ENCODE measurements around the gene NCOA5. TPM values are rescaled to one million over a fixed set of nuclear protein-coding genes. Genes with fewer than 3 reads are reported as not detected.

NCOA5 gene
- total RNA-seq, 1 donor: 18.6 TPM

DNA sequence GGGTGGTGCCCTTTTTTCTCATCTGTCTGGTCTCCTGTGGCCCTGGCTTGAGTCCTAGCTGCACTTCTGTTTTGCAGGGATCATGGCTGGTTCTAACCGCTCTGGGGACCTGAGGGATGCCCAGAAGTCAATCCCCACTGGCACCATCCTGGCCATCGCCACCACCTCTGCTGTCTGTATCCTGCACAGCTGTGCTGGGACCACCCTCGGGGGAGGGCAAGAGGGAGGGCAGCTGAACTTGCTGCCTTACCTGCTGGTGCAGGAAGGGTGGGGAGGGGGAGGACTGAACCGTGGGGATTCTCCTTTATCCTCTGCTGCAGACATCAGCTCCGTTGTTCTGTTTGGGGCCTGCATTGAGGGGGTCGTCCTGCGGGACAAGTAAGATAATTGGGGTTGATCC lies 46.2 kb downstream of the NCOA5 start:
- no peak overlapping the region for H3K4me3 ChIP-seq (ENCODE audit: low read depth, low read length)
- TF ChIP-seq CTCF (IDR thresholded peaks at IDR 0.05; ENCODE audit: insufficient read depth, low read depth, low read length): no peak
- DNase-seq (ENCODE audit: low read depth): no peak

GRCh38 chr20:46040902-46041535 lies 48.7 kb downstream of the NCOA5 start:
- TF ChIP-seq CTCF (IDR thresholded peaks at IDR 0.05; ENCODE audit: insufficient read depth, low read depth, low read length): no peak
- no peak overlapping the region for H3K4me3 ChIP-seq (ENCODE audit: low read depth, low read length)
- DNase-seq (ENCODE audit: low read depth): peak; percentile 47

DNA sequence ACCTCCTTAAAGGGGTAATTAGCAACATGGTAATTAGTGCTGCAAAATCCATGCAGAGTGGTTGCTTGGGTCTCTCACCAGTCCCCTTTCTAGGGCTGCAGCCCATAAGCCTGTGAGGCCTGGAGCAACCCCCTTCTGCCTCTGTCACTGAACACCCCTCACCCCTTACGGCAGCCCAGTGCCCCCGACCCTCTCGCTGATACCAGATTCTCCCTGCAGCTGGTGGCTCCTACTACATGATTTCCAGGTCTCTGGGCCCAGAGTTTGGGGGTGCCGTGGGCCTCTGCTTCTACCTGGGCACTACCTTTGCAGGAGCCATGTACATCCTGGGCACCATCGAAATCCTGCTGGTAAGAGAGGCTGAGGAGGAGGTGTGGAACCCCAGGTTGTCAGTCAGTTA lies 52.7 kb downstream of the NCOA5 start:
- no peak for TF ChIP-seq CTCF (IDR thresholded peaks at IDR 0.05; ENCODE audit: insufficient read depth, low read depth, low read length)
- H3K4me3 ChIP-seq (ENCODE audit: low read depth, low read length): no peak overlapping the region
- DNase-seq (ENCODE audit: low read depth): no peak

GRCh38 chr20:46036370-46036769 lies 53.4 kb downstream of the NCOA5 start:
- H3K4me3 ChIP-seq (ENCODE audit: low read depth, low read length): no peak overlapping the region
- no peak for TF ChIP-seq CTCF (IDR thresholded peaks at IDR 0.05; ENCODE audit: insufficient read depth, low read depth, low read length)
- DNase-seq (ENCODE audit: low read depth): no peak

- DNase-seq (ENCODE audit: low read depth): no peak
- H3K4me3 ChIP-seq (ENCODE audit: low read depth, low read length): no peak overlapping the region
- no peak for TF ChIP-seq CTCF (IDR thresholded peaks at IDR 0.05; ENCODE audit: insufficient read depth, low read depth, low read length)
Measured at GRCh38 chr20:46035713-46036112, 54.0 kb downstream of the NCOA5 start.

DNA sequence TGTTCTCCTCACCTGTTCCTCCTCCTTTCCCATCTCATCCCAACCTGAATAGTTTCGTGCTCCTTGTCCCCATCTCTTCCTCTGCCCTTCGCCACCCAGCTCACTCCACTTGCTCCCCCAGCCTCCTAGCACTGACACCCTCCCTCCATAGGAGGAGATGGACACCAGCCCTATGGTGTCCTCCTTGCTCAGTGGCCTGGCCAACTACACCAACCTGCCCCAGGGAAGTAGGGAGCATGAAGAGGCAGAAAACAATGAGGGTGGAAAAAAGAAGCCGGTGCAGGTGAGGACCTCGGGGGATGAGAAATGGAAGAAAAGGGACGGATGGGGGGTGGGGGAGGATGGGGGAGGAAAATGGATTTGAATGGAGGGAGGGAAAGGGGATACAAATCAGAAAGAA lies 54.5 kb downstream of the NCOA5 start:
- no peak for TF ChIP-seq CTCF (IDR thresholded peaks at IDR 0.05; ENCODE audit: insufficient read depth, low read depth, low read length)
- DNase-seq (ENCODE audit: low read depth): no peak
- H3K4me3 ChIP-seq (ENCODE audit: low read depth, low read length): no peak overlapping the region

DNA sequence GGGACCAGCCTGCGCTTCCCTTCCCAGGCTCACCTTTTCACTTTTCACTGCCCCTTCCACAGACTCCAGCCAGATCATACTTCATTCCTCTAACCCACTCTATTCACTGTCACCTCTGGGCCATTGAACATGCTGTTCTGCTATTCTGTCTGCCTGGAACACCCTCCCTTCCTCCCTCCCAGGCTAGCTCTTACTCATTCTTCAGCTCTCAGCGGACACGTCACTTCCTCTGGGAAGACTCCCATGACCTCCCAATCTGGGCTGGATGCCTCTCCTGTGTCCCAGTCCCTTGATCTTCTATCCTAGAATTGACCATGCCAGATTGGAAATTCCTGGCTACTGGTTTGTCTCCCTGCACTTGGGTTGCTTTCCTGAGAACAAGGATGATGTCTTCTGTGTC lies 55.7 kb downstream of the NCOA5 start:
- no peak for TF ChIP-seq CTCF (IDR thresholded peaks at IDR 0.05; ENCODE audit: insufficient read depth, low read depth, low read length)
- no peak for DNase-seq (ENCODE audit: low read depth)
- H3K4me3 ChIP-seq (ENCODE audit: low read depth, low read length): no peak overlapping the region

Data from fibroblast of villous mesenchyme (primary cell).